Testis (tissue), 3 donors: ENCODE results near the gene METRNL. TPM values are rescaled to one million over a fixed set of nuclear protein-coding genes. Genes with fewer than 3 reads are reported as not detected.
A peak's percentile ranks its signal among the peaks of the same experiment; 100 is the strongest.
"Not testable (repeated sequence)": the region's sequence is repeated elsewhere in the genome, so short reads cannot be mapped to it uniquely, and the experiment has no call there.

Experiments
- DNase-seq: peaks from one replicate; pipeline ENCODE4 v3.0.0-alpha.2; 2019
- H3K27ac ChIP-seq, 2 donors: fragments of 200-600 bp; sonication (generic); one replicate each; pipeline ENCODE4 v1.5.1; 2019
- H3K27me3 ChIP-seq: fragments of 200-600 bp; sonication (generic); one replicate; pipeline ENCODE4 v1.5.1; 2019
- H3K36me3 ChIP-seq: fragments of 200-600 bp; sonication (generic); one replicate; pipeline ENCODE4 v1.5.1; 2017; ENCODE audit warnings: low read depth; ENCODE audit errors: missing control alignments
- H3K4me1 ChIP-seq: fragments of 200-600 bp; sonication (generic); one replicate; pipeline ENCODE4 v1.5.1; 2019
- H3K4me3 ChIP-seq, 2 donors: fragments of 200-600 bp; sonication (generic); one replicate each; pipeline ENCODE4 v1.5.1; 2017 to 2019
- H3K9me3 ChIP-seq: fragments of 200-600 bp; sonication (generic); one replicate; pipeline ENCODE4 v1.5.1; 2017
- POLR2A ChIP-seq: fragments of 450-650 bp; IDR thresholded peaks from one replicate; pipeline ENCODE4 v1.6.1; 2017; ENCODE audit warnings: antibody characterized with exemption, mild to moderate bottlenecking, moderate library complexity
- WGBS, 2 donors: methylation state at CpG; one replicate each; pipeline ENCODE4 v1.1.5; 2018; 5-methylcytosine and 5-hydroxymethylcytosine counted together
- intact Hi-C: fragments of 100-400 bp; cut with DNase I; formaldehyde crosslinking; loops from one replicate; pipeline ENCODE4 v1.15.1; 2023; ENCODE audit warnings: low total_unique reads
- polyA plus RNA-seq: library from polyadenylated mRNA; stranded (reverse); fragments of 350-450 nt; fragmentation: Illumina TruSeq; extraction: RNeasy Lipid Tissue Mini Kit (QIAGEN cat#74804); gene quantifications from one replicate; pipeline ENCODE4 v1.2.3, GENCODE V29; 2014; ENCODE audit warnings: low read depth, low replicate concordance; ENCODE audit not compliant: insufficient read depth
- total RNA-seq, 2 donors: library from RNA; depleted of rRNA; stranded (reverse); fragments of >200 nt; gene quantifications; one replicate each; pipeline ENCODE4 v1.2.3, GENCODE V29; 2016
- TF ChIP-seq, protein P1 (sequence below), 3 experiments: fragments of 450-650 bp in 2 of 3; fragments of 200-600 bp in 1 of 3; sonication (generic) in 1 of 3; IDR thresholded peaks; one replicate each; pipeline ENCODE4 v1.5.1; 2016 to 2019; ENCODE audit warnings: antibody characterized with exemption in 3 of 3, mild to moderate bottlenecking in 2 of 3, moderate library complexity in 1 of 3

The METRNL gene
- total and polyA plus RNA-seq, 3 donors from 2014 or later = 54.6 to 86.1 (median 56.1) TPM

- Histone ChIP-seq H3K4me1 (peaks cover 7% of the 10 kb centered on the region), H3K27me3 (no peaks in the 10 kb centered on the region), H3K9me3 (no peaks in the 10 kb centered on the region), H3K27ac (no peak overlapping the region), H3K4me3 (no peak overlapping the region), H3K36me3 (no peaks in the 10 kb centered on the region)
- WGBS, 2 donors = 50 to 74% methylated on average over 2 of the region's 2 CpGs
- intact Hi-C loops = no loop called here
- TF ChIP-seq, protein P1, sequence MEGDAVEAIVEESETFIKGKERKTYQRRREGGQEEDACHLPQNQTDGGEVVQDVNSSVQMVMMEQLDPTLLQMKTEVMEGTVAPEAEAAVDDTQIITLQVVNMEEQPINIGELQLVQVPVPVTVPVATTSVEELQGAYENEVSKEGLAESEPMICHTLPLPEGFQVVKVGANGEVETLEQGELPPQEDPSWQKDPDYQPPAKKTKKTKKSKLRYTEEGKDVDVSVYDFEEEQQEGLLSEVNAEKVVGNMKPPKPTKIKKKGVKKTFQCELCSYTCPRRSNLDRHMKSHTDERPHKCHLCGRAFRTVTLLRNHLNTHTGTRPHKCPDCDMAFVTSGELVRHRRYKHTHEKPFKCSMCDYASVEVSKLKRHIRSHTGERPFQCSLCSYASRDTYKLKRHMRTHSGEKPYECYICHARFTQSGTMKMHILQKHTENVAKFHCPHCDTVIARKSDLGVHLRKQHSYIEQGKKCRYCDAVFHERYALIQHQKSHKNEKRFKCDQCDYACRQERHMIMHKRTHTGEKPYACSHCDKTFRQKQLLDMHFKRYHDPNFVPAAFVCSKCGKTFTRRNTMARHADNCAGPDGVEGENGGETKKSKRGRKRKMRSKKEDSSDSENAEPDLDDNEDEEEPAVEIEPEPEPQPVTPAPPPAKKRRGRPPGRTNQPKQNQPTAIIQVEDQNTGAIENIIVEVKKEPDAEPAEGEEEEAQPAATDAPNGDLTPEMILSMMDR (IDR thresholded peaks at IDR 0.05) = no peak
- TF ChIP-seq POLR2A = no peak
- DNase-seq = no peak
These were observed 32.3 kb upstream of the METRNL start for GRCh38 chr17:83047182-83047478.

GRCh38 chr17:83047818-83048475 is 31.5 kb upstream of the METRNL start:
- H3K36me3 ChIP-seq, H3K4me3 ChIP-seq, H3K27me3 ChIP-seq, H3K27ac ChIP-seq, H3K9me3 ChIP-seq, intact Hi-C loops: not testable (repeated sequence)
- peak; percentile 2 for DNase-seq
- 76 to 93% methylated on average over 12 of the region's 12 CpGs for WGBS, 2 donors
- peaks cover 12% of the 10 kb centered on the region for H3K4me1 ChIP-seq

GRCh38 chr17:83050651-83051395 is 28.6 kb upstream of the METRNL start:
- intact Hi-C loops = no loop called here
- no peak for TF ChIP-seq POLR2A
- TF ChIP-seq, protein P1 (IDR thresholded peaks at IDR 0.05) = no peak
- no peaks in the 10 kb centered on the region for H3K36me3 ChIP-seq
- 16 to 25% methylated on average over 54 to 55 of the region's 55 CpGs for WGBS, 2 donors
- H3K27me3 ChIP-seq = no peaks in the 10 kb centered on the region
- no peaks in the 10 kb centered on the region for H3K9me3 ChIP-seq
- peak; percentile 32 for DNase-seq
- H3K4me1 ChIP-seq = peaks cover 22% of the 10 kb centered on the region
- H3K4me3 ChIP-seq = peak overlapping the region; percentile 69 to 76
- peak overlapping the region in 1 of 2 donors; percentile 67 for H3K27ac ChIP-seq

DNA sequence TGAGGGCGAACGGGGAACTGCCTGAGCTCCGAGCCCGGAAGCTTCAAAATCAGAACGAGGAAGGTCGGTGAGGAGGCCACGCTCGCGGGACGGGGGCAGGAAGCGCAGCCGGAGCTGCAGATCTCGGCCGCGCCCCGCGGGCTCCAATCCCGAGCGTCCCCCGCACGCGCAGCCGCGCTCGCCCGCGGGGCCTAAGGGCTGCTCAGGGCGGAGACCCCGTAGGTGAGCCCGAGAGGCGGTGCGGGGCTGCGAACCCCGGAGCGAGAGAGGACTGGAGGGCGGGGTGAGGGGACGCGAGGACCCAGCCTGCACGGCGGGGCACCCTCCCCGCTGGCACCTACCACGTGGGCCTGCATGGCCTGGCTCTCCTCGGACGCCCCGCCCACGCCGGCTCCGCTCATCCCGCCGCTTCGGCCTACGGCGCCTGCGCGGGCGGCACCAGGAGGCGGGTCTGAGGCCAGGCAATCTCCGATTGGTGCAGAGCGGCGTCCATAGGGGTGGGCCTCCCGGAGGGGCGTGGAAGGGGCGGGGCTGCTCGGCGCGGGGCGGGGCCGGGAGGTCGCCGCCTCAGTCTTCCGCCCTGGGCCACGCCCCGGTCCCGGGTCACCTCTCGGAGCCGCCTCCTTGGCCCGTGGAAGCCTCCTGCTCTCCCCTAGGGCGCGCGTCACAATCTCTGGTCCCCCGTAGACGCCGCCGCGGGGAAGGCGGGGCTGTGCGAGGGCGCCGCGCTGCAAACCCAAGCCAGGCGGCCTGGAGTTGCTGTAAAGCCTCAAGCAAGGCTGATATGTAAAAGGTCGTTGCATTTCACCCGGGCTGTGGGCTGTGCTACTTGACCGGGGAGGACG is 27.8 kb upstream of the METRNL start:
- no peaks in the 10 kb centered on the region for H3K27me3 ChIP-seq
- peak overlapping the region; percentile 69 to 76 for H3K4me3 ChIP-seq
- no peaks in the 10 kb centered on the region for H3K9me3 ChIP-seq
- peak overlapping the region; percentile 86 to 88 for H3K27ac ChIP-seq
- intact Hi-C loops = no loop called here
- DNase-seq = peak; percentile 96
- 0 to 2% methylated on average over 22 to 92 of the region's 95 CpGs for WGBS, 2 donors
- H3K36me3 ChIP-seq = no peaks in the 10 kb centered on the region
- TF ChIP-seq, protein P1 (IDR thresholded peaks at IDR 0.05) = no peak
- TF ChIP-seq POLR2A = no peak
- peaks cover 22% of the 10 kb centered on the region for H3K4me1 ChIP-seq

GRCh38 chr17:83052241-83052564 is 27.2 kb upstream of the METRNL start:
- peak overlapping the region; percentile 69 to 76 for H3K4me3 ChIP-seq
- WGBS, 2 donors = 29 to 31% methylated on average over 10 to 12 of the region's 12 CpGs
- H3K27me3 ChIP-seq = no peaks in the 10 kb centered on the region
- no peak for DNase-seq
- peak overlapping the region; percentile 86 to 88 for H3K27ac ChIP-seq
- H3K4me1 ChIP-seq = peaks cover 22% of the 10 kb centered on the region
- no peak for TF ChIP-seq POLR2A
- TF ChIP-seq, protein P1 (IDR thresholded peaks at IDR 0.05) = no peak
- intact Hi-C loops = no loop called here
- H3K36me3 ChIP-seq = no peaks in the 10 kb centered on the region
- no peaks in the 10 kb centered on the region for H3K9me3 ChIP-seq
